SK-N-SH (cell line): ENCODE data around the gene GAS1. TPM values are rescaled to one million over a fixed set of nuclear protein-coding genes. Genes with fewer than 3 reads are reported as not detected.

Experiments
- CTCF ChIA-PET: fragments of 300-600, 350-600 bp; formaldehyde crosslinking; extraction: SDS; loops from one replicate; lab custom pipeline; 2021; lab: Yijun Ruan, JAX
- POLR2A ChIA-PET: fragments of 350-600 bp; sonication (Branson Sonifier 250); formaldehyde crosslinking; extraction: SDS; loops from one replicate; lab custom pipeline; 2020; ENCODE audit warnings: antibody characterized with exemption, inconsistent platforms; lab: Yijun Ruan, JAX
- DNase-seq: peaks from one replicate; pipeline ENCODE4 v3.0.0; 2012
- H2AFZ ChIP-seq: fragments of 200-600 bp; sonication (generic); 2 replicates; pipeline ENCODE4 v1.8.1; 2016; ENCODE audit warnings: antibody characterized with exemption, mild to moderate bottlenecking, low read depth
- H3F3A ChIP-seq: fragments of 200-600 bp; sonication (generic); replicated peaks from 2 replicates; pipeline ENCODE3; 2016; ENCODE audit warnings: antibody characterized with exemption, mild to moderate bottlenecking; ENCODE audit not compliant: insufficient read depth
- H3K27ac ChIP-seq, 2 experiments: fragments of 200-500 bp in 1 of 2; fragments of 200-600 bp in 1 of 2; sonication (Bioruptor generic) in 1 of 2; sonication (generic), shearing (Covaris generic) in 1 of 2; 2 replicates each; pipeline versions ENCODE4 v1.5.1 to v1.6.1; 2014 to 2016; ENCODE audit warnings: low read depth in 2 of 2, inconsistent platforms in 1 of 2, low read length in 1 of 2, mild to moderate bottlenecking in 1 of 2, mixed read lengths in 1 of 2
- H3K27me3 ChIP-seq: fragments of 200-600 bp; sonication (generic), shearing (Covaris generic); 2 replicates; pipeline ENCODE4 v1.6.1; 2016; ENCODE audit warnings: mixed run types; ENCODE audit not compliant: insufficient read depth
- H3K36me3 ChIP-seq, 2 experiments: fragments of 200-500 bp in 1 of 2; fragments of 200-600 bp in 1 of 2; sonication (Bioruptor generic) in 1 of 2; sonication (generic) in 1 of 2; replicated peaks in 1 of 2; 2 replicates each; pipeline versions ENCODE3 to v1.5.1; 2014 to 2016; ENCODE audit warnings: low read length in 1 of 2, mild to moderate bottlenecking in 1 of 2; ENCODE audit not compliant: insufficient read depth in 2 of 2, control insufficient read depth in 1 of 2
- H3K4me1 ChIP-seq, 2 experiments: fragments of 200-500 bp in 1 of 2; fragments of 200-600 bp in 1 of 2; sonication (Bioruptor generic) in 1 of 2; sonication (generic), shearing (Covaris generic) in 1 of 2; 2 replicates each; pipeline versions ENCODE4 v1.5.1 to v1.6.1; 2014 to 2016; ENCODE audit warnings: low read depth in 1 of 2, low read length in 1 of 2, mixed run types in 1 of 2; ENCODE audit not compliant: insufficient read depth in 2 of 2, control insufficient read depth in 1 of 2
- H3K4me2 ChIP-seq: fragments of 200-600 bp; sonication (generic), shearing (Covaris generic); 2 replicates; pipeline ENCODE4 v1.6.1; 2017; ENCODE audit warnings: mixed run types
- H3K4me3 ChIP-seq, 2 experiments: fragments of 200-500 bp in 1 of 2; fragments of 200-600 bp in 1 of 2; sonication (Bioruptor generic) in 1 of 2; sonication (generic), shearing (Covaris generic) in 1 of 2; 2 replicates each; pipeline versions ENCODE4 v1.5.1 to v1.8.1; 2014 to 2016; ENCODE audit warnings: low read depth in 2 of 2, inconsistent platforms in 1 of 2, low read length in 1 of 2, mild to moderate bottlenecking in 1 of 2, mixed read lengths in 1 of 2, moderate library complexity in 1 of 2
- H3K79me2 ChIP-seq: fragments of 200-600 bp; sonication (generic); 2 replicates; pipeline ENCODE4 v1.8.1; 2017; ENCODE audit warnings: mild to moderate bottlenecking; ENCODE audit not compliant: insufficient read depth
- H3K9ac ChIP-seq: fragments of 200-600 bp; sonication (generic); 2 replicates; pipeline ENCODE4 v1.6.1; 2017; ENCODE audit warnings: mixed run types
- H3K9me2 ChIP-seq: fragments of 200-600 bp; sonication (generic); 2 replicates; pipeline ENCODE4 v1.6.1; 2017; ENCODE audit warnings: mixed run types
- H3K9me3 ChIP-seq: fragments of 200-600 bp; sonication (generic); 2 replicates; pipeline ENCODE4 v1.6.1; 2017; ENCODE audit warnings: mixed run types, mild to moderate bottlenecking, moderate library complexity
- H4K20me1 ChIP-seq: fragments of 200-600 bp; sonication (generic); 2 replicates; pipeline ENCODE4 v1.6.1; 2017; ENCODE audit warnings: mild to moderate bottlenecking, mixed run types; ENCODE audit not compliant: insufficient read depth
- CTCF ChIP-seq: fragments of 200-600 bp; sonication (generic); IDR thresholded peaks from 2 replicates; pipeline ENCODE4 v1.6.1; 2017; ENCODE audit warnings: antibody characterized with exemption, mild to moderate bottlenecking, moderate library complexity
- ELF1 ChIP-seq: IDR thresholded peaks from 2 replicates; pipeline ENCODE4 v1.4.0; 2012
- EP300 ChIP-seq, 2 experiments: IDR thresholded peaks; 2 replicates each; pipeline versions ENCODE4 v1.4.0 to v1.6.1; 2012; ENCODE audit warnings: borderline replicate concordance in 1 of 2, low read depth in 1 of 2, low read length in 1 of 2
- FOSL2 ChIP-seq: IDR thresholded peaks from 2 replicates; pipeline ENCODE4 v1.4.0; 2012; ENCODE audit warnings: low read depth, mild to moderate bottlenecking, moderate library complexity, borderline replicate concordance
- GABPA ChIP-seq: IDR thresholded peaks from 2 replicates; pipeline ENCODE4 v1.4.0; 2012; ENCODE audit warnings: low read depth, mild to moderate bottlenecking
- JUND ChIP-seq: IDR thresholded peaks from 2 replicates; pipeline ENCODE4 v1.4.0; 2012
- POLR2AphosphoS5 ChIP-seq: IDR thresholded peaks from 2 replicates; pipeline ENCODE4 v1.6.1; 2012; ENCODE audit warnings: low read depth, low read length
- TAF1 ChIP-seq: IDR thresholded peaks from 2 replicates; pipeline ENCODE4 v1.6.1; 2012; ENCODE audit warnings: low read depth, mild to moderate bottlenecking, low read length, moderate library complexity, borderline replicate concordance
- USF1 ChIP-seq: IDR thresholded peaks from 2 replicates; pipeline ENCODE4 v1.4.0; 2012; ENCODE audit warnings: low read depth, borderline replicate concordance
- YY1 ChIP-seq: IDR thresholded peaks from 2 replicates; pipeline ENCODE4 v1.4.0; 2012; ENCODE audit warnings: low read depth, mild to moderate bottlenecking
- WGBS: methylation state at CpG from one replicate; pipeline ENCODE4 v1.1.6; 2017; ENCODE audit warnings: low lambda C conversion rate; 5-methylcytosine and 5-hydroxymethylcytosine counted together
- polyA plus RNA-seq, 3 experiments: library from polyadenylated mRNA; depleted of rRNA; stranded (reverse); fragments of >200 nt; gene quantifications; 2 replicates each; pipeline ENCODE4 v1.2.3, GENCODE V29; 2012
- TF ChIP-seq, protein P1 (sequence below): fragments of 150-350 bp; IDR thresholded peaks from 2 replicates; pipeline ENCODE4 v1.6.1; 2017; ENCODE audit warnings: antibody characterized with exemption, low read length, low read depth, borderline replicate concordance
- TF ChIP-seq, protein P2 (sequence below): IDR thresholded peaks from 2 replicates; pipeline ENCODE4 v1.4.0; 2012; ENCODE audit warnings: low read depth

The GAS1 gene
- polyA plus RNA-seq, 1 of the 3 experiments (the other 2 are of a cell fraction): 37.8 TPM

DNA sequence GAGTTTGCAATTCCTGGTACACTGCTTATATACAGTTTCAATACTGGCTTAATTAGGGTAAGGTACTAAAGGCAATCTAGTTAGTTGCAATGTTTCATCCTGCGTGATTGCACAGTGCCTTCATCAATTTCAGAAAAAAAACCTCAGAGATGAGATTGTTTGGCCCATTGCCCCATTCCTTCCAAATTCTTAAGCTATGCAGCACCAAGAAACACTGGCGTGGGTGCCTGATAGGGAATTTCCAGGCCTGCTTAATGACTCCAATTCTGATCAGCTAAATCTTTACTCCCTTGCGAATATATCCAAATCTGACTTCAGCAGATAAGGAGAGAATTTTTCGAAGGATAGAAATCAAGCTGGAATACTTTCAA, 35.9 kb upstream of the GAS1 start:
- ChIA-PET POLR2A (no interaction called here), CTCF (interaction anchor here (0.6 to 0.7 kb wide), 2 partner anchors 10 to 51 kb away, joined by 3 read pairs; no protein-coding TSS in a partner anchor)
- peaks cover 11 to 17% of the 10 kb centered on the region in 2 experiments; a peak in 3 of 4 replicates for H3K4me1 ChIP-seq
- no peaks in the 10 kb centered on the region for H3K27me3 ChIP-seq
- peaks cover 6% of the 10 kb centered on the region for H3F3A ChIP-seq
- H3K4me2 ChIP-seq: peak overlapping the region; percentile 72
- no peaks in the 10 kb centered on the region for H3K79me2 ChIP-seq
- no peaks in the 10 kb centered on the region for H4K20me1 ChIP-seq
- peak overlapping the region; percentile 68 to 77; a peak in 3 of 4 replicates for H3K27ac ChIP-seq
- no peaks in the 10 kb centered on the region for H3K36me3 ChIP-seq
- H3K4me3 ChIP-seq: no peak overlapping the region
- no peaks in the 10 kb centered on the region for H3K9me2 ChIP-seq
- H3K9me3 ChIP-seq: no peaks in the 10 kb centered on the region
- no peak for DNase-seq
- peak in 1 of 2 experiments; percentile 15; a peak in 2 of 4 replicates for TF ChIP-seq EP300 (IDR thresholded peaks at IDR 0.05; ENCODE audit: borderline replicate concordance in 1 of 2, low read depth in 1 of 2, low read length in 1 of 2)
- peak; percentile 22; the same call in 1 of the 2 replicates for TF ChIP-seq JUND
- 0 out of 2 replicates have a peak, but pooled peaks have one; percentile 10 for TF ChIP-seq FOSL2
- TF ChIP-seq, protein P1, sequence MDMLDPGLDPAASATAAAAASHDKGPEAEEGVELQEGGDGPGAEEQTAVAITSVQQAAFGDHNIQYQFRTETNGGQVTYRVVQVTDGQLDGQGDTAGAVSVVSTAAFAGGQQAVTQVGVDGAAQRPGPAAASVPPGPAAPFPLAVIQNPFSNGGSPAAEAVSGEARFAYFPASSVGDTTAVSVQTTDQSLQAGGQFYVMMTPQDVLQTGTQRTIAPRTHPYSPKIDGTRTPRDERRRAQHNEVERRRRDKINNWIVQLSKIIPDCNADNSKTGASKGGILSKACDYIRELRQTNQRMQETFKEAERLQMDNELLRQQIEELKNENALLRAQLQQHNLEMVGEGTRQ: no peak
- TF ChIP-seq GABPA: no peak
- TF ChIP-seq, all 33 proteins: peak for 3
- Histone ChIP-seq H2AFZ (peak overlapping the region; percentile 61; the same call in 1 of the 2 replicates), H3K9ac (peak overlapping the region; percentile 21; the same call in 1 of the 2 replicates)
- WGBS: 14% methylated on average over 4 of the region's 4 CpGs

GRCh38 chr9:86980802-86981201, 33.5 kb upstream of the GAS1 start:
- Histone ChIP-seq H3K4me1 (peaks cover 11 to 28% of the 10 kb centered on the region in 2 experiments; a peak in 3 of 4 replicates), H3K9ac (no peak overlapping the region), H4K20me1 (no peaks in the 10 kb centered on the region), H3K27me3 (no peaks in the 10 kb centered on the region), H3K9me3 (no peaks in the 10 kb centered on the region), H3K9me2 (no peaks in the 10 kb centered on the region), H3K4me2 (no peak overlapping the region), H3K27ac (no peak overlapping the region), H3F3A (peaks cover 12% of the 10 kb centered on the region), H3K4me3 (no peak overlapping the region), H3K36me3 (no peaks in the 10 kb centered on the region), H2AFZ (no peak overlapping the region), H3K79me2 (no peaks in the 10 kb centered on the region)
- POLR2A ChIA-PET: no interaction called here
- DNase-seq: no peak
- WGBS: 49% methylated on average over 3 of the region's 3 CpGs
- CTCF ChIA-PET: no interaction called here
- no peak for TF ChIP-seq CTCF
- TF ChIP-seq JUND: no peak
- TF ChIP-seq FOSL2: no peak
- TF ChIP-seq YY1: no peak

- DNase-seq: no peak
- peaks cover 9 to 28% of the 10 kb centered on the region in 2 experiments; a peak in 3 of 4 replicates for H3K4me1 ChIP-seq
- H3K4me3 ChIP-seq: no peak overlapping the region
- TF ChIP-seq POLR2AphosphoS5 (no peak), CTCF (no peak), YY1 (no peak), EP300 (IDR thresholded peaks at IDR 0.05; ENCODE audit: borderline replicate concordance in 1 of 2, low read depth in 1 of 2, low read length in 1 of 2) (no peak), TAF1 (no peak), GABPA (no peak), ELF1 (no peak), USF1 (no peak)
- TF ChIP-seq, protein P2, sequence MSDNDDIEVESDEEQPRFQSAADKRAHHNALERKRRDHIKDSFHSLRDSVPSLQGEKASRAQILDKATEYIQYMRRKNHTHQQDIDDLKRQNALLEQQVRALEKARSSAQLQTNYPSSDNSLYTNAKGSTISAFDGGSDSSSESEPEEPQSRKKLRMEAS: no peak
- TF ChIP-seq, all 33 proteins: peak for 0
- Histone ChIP-seq H3K4me2 (no peak overlapping the region), H3K9me2 (no peaks in the 10 kb centered on the region), H3K27me3 (no peaks in the 10 kb centered on the region), H3K9ac (no peak overlapping the region), H2AFZ (no peak overlapping the region), H3K27ac (peak overlapping the region; percentile 48 to 67; a peak in 2 of 4 replicates), H3K36me3 (no peaks in the 10 kb centered on the region), H3K79me2 (no peaks in the 10 kb centered on the region), H4K20me1 (no peaks in the 10 kb centered on the region), H3F3A (peaks cover 12% of the 10 kb centered on the region), H3K9me3 (no peaks in the 10 kb centered on the region)
- POLR2A ChIA-PET: no interaction called here
- 100% methylated on average over 1 of the region's 1 CpG for WGBS
- CTCF ChIA-PET: no interaction called here
These were observed 32.4 kb upstream of the GAS1 start for GRCh38 chr9:86979657-86980056.
